Measurements from ENCODE around the gene C18orf54.

The C18orf54 gene

DNA sequence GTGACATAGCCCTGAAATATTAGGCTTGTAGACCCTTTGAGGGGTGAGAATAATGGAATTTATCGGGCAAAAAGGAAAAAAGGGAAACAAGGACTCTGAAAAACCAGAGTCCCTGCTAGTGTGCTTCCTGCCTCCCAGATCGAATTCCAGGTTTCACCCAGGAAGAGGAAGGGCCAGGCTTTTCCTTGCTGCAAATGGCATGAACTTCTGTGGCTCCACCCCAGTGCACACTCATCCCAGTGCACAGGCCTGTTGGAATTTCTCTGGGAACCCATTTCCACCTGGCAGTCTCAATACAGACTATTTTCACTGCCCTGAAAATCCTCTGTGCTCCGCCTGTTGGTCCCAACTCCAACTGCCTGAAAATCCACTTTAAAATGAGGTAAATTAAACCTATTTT, 29.9 kb downstream of the C18orf54 start:
- DNase-seq, result no peak

DNA sequence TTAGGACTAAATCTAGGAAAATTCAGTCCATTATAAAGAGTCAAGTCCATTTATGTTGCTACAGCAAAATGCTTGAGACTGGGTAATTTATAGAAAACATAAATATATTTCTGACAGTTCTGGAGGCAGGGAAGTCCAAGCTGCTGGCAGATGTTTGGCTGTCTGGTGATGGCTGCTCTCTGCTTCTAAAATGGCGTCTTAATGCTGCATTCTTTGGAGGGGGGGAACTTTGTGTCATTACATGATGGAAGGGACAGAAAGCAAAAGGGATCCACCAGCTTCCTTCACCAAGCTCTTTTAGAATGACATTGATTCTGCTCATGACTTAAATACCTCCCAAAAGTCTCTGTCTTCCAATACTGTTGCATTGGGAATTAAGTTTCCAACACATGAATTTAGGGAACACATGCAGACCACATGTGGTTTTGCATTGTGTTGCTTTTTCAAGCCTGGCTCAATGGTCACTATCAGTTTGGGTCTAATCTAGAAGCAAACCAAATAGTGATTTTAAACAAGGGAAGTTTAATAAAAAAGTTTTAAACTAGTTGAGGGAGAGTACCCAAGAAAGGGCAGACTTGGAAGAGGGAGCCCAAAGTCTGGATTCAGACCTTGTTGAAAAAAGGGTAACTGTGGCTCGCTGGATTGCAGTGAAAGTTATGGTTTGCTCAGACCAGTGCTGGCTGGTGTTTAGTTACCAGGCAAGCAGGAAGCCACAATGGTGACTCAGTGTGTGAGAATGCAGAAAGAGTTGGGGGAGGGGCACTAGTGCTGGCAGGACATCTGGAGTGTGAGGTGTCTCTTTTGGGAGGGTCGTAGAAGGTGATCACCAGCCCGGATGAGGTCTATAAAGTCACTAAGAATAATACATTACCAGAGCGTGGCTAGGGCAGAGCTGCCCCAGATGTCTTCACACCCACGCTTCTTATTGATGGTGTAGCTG, 30.8 kb downstream of the C18orf54 start:
- no peak for DNase-seq

DNA sequence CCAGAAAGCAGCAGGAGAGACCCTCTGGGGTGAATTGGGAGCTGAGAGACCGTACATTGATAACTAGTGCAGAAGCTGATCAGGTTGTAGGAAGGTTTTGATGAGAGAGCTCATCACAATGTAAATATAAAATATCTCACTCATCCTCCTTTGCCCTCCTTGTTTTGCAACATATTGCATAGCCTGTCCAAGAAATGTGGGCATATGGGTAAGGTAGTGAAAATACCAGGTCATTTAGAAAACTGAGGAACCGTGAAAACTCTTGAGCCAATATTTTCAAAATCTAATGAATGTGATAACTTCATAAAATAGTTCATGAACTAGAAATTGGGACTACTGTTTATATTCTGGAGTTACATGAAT, 31.4 kb downstream of the C18orf54 start:
- no peak for DNase-seq

DNA sequence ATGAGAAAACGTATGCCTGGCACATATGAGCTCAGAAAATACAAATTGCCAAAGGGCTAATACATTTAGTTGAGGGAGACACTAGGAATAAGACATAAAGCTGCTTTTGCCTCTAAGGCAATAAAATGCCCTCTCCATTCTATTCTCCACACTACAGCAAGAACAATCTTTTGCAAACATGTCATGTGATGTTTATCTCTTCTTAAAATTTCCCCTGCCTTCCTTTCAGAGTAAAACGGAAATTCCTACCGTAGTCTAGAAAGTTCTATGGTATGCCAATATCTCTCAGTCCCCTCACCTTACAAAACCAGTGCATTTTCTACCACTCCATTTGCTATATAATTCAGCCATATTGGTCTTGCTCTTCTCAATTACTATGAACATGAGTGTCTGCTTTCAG, 33.1 kb downstream of the C18orf54 start:
- no peak for DNase-seq

DNA sequence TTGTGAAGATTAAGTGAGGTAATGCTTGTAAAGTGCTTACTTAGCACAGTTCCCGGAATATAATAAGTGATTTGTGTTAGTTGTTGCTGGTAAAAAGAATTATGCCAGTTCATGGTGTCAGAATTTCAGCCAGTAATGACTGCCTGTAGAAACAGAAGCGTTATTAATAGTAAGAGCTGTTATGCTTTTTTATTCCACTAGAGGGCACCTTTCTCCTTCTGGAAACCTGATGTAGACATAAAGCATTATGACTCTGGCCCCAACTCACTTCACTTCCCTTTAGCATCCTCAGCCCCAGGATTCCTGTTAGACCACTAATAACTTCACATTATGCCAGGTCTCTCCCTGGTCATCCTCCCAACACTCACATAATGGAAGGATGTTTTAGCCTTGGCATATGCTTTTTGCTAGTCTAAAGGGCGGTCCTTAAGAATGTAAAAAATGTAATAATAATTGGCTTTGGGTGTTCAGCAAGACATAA, 34.9 kb downstream of the C18orf54 start:
- no peak for DNase-seq

DNA sequence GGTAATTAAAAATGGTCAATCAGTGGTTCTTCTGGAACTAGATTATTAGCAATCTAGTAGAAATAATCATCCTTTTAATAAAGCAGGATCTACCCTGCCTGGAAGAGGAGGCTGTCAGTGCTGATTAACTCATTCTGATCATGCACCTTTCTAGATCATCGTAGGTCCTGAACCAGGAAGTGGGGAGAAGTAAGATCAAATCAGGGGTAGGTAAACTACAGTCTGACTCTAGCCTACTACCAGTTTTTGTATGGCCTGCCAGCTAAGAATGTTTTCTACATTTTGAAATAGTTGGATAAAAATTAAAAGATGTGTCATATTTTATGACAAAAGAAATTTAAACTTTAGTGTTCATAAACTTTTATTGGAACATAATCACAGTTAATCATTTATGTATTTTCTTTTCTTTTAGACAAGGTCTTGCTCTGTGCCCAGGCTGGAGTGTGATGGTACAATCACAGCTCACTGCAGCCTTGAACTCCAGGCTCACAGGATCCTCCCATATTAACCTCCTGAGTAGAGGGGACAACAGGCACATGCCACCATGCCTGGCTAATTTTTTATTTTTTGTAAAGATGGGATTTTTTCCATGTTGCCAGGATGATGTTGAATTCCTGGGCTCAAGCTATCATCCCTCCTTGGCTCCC, 36.1 kb downstream of the C18orf54 start:
- no peak for DNase-seq

DNA sequence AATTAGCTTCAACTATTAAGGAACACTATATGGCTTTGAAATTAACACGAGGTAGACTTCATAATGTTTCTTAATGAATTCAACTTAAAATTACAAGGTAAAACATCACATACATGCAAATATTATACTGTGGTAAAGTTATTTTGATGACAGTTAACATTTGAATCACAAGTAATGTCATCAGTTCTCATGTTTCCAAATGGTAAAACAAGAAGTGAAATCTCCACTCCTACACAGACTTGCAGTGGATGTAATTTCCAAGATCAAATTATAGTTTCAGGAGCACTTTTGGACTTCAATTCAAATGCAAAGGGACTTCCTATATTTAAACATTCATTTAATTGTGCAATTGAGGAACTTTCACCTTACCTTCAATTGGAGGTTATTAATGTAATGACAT, 39.1 kb downstream of the C18orf54 start:
- no peak for DNase-seq

DNA sequence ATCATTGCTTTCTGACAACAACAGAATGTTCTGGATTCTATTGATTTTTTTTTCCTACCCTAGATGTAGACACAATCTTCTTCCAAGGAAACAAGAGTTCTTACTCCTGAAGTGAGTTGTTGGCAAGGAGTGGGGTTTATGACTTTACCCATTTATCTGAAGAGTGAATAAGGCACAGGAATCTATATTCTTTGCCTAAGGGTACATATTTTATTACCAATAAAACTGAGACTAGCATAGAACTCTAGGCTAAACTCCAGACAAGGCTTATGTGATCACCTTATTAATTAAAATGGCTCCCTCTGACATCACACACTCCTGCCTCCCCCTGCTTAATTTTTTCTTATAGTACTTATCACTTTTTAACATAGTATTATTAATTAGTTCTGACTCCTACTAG, 47.6 kb downstream of the C18orf54 start:
- no peak for DNase-seq

DNA sequence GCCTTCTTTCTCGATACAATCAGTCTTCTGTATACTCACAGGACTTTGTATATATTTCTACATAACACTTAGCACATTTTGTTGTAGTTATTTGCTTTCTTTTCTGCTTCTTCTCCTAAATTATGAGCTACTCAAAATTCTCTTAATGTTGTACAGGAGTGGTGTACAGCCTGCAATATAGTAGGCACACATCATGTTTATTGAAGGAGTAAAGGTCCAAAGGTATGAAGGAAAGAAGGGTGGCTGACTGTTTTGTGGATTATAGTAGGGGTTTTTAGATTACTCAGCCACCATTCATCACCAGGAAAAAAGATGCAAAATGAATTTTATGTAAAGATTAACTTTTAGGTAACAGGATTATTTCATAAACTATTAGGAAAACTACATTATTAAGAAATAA, 54.1 kb downstream of the C18orf54 start:
- no peak for DNase-seq

DNA sequence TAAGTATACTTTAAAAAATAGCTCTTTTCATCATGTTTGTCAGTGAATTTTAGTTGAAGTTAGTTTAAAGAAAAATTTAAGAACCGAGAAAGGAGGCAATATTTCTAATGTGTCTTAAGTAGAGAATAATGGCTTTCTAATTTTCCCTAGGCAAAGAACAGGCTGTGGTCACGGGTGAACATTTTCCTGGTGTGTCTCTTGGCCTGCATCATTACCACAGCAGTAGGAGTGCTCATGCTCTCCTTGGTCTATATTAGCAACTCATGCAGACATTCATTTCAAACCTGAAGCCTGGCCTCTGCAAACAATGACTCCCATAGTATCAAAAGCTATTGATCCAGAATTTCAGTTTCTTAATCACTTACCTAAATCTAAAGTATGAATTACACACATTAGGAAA, 57.4 kb downstream of the C18orf54 start:
- DNase-seq, result no peak

DNA sequence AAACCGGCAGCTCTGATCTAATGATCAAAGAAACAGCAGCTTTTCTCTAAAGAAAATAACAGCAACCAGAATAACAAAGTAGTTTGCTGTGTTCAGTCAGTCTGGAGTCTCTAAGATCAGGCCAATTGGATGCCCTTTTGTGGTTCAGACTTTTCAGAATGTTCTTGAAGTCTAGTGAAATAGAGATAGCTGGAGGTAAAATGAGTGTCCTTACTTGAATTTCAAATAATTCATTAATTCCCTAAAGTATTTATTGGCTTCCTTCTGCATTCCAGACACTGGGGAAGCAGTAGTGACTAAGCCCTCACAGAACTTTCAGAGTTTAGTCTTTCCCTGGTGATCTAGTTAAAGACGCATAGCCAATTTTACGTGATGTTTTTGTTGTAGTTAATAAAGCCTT, 58.7 kb downstream of the C18orf54 start:
- no peak for DNase-seq

DNA sequence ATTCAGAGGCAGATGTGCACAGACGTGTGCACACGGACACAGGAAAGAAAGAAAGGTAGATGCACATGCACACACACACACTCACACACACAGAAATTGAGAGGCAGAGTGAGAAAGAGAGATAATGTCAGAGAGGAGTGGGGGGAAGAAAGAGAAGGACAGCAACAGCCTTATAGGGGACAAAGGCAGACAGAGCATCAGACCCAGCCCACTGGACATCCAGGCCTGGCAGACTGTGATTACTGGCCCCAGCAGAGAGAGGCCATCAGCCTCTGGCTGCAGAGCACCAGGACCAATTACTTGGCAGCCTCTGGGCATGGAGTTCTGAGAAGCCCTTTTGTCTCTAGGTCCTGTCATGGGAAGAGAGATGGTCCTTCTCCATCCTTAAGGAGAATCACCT, 66.1 kb downstream of the C18orf54 start:
- DNase-seq, result no peak

DNA sequence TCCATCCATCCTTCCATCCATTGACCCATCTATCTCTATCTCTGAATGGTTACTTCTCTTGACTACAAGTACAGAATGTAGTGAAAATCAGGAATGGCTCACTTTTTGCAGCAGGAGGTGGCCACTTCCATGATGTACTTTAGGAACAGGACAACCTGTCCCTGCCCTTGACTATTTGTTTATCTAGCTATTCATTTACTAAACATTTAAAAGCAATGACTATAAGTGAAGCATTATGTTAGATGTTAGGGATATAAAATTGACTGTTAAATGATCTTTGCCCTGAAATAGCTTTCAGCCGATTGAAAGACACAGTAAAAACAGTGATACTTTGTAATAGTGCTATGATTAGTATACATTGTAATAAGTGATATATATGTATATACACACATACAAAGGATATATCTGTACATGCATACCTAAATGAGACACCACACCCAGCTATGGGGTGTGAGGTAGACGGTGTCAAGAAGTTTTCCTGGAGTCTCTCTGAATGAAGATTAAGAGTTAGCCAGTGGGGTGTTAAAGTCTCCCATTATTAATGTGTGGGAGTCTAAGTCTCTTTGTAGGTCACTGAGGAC, 68.5 kb downstream of the C18orf54 start:
- no peak for DNase-seq
